Astrocyte (in vitro differentiated cells and primary cell): ENCODE results near the gene PML.
"Not testable (repeated sequence)": the region's sequence is repeated elsewhere in the genome, so short reads cannot be mapped to it uniquely, and the experiment has no call there.

Experiments
- CTCF ChIP-seq: IDR thresholded peaks from 2 replicates; pipeline ENCODE4 v1.5.1; 2011; ENCODE audit warnings: low read depth, mild to moderate bottlenecking, inconsistent platforms, low read length, moderate library complexity; ENCODE audit not compliant: insufficient read depth
- EZH2 ChIP-seq: IDR thresholded peaks from 2 replicates; pipeline ENCODE4 v1.6.1; 2012; ENCODE audit warnings: mild to moderate bottlenecking, low read length, inconsistent platforms; ENCODE audit not compliant: insufficient read depth

DNA sequence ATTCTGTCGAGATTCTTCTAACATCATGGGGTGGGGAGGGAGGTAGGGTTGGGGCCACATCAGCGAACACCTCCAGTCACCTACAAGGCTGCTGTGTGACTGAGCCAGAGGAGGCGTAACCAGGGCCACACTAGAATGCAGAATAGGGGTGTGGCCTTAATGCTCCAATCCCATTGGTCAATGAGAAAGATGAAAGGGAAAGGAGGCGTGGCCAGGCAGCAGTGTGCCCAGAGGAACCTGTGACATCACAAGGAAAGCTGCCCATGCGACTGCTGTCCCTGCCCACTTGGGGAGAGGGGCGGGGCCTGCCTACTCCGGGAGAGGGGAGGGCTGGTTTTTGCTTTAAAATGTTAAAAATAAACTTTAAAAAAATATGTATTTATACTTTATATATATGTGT, 87.9 kb downstream of the PML start, which contains the start of gene GOLGA6A:
- not testable (repeated sequence) for TF ChIP-seq CTCF, EZH2
